Loucy (cell line): ENCODE data around the gene SPRY4.

Experiments used
- H2AFZ ChIP-seq: fragments of 200-600 bp; sonication (generic); 2 replicates; pipeline ENCODE4 v1.6.0; 2016; ENCODE audit warnings: antibody characterized with exemption, mild to moderate bottlenecking, low read length, moderate library complexity
- H3F3A ChIP-seq: fragments of 200-600 bp; 2 replicates; pipeline ENCODE4 v1.6.0; 2016; ENCODE audit warnings: antibody characterized with exemption, low read depth, mild to moderate bottlenecking
- H3K27me3 ChIP-seq: fragments of 200-600 bp; sonication (generic); 2 replicates; pipeline ENCODE4 v1.6.1; 2014; ENCODE audit warnings: low read length, mild to moderate bottlenecking; ENCODE audit not compliant: insufficient read depth, poor library complexity, severe bottlenecking
- H3K36me3 ChIP-seq: fragments of 200-600 bp; sonication (generic); 2 replicates; pipeline ENCODE4 v1.6.1; 2016; ENCODE audit warnings: low read length; ENCODE audit not compliant: insufficient read depth
- H3K4me1 ChIP-seq: fragments of 200-600 bp; sonication (generic); 2 replicates; pipeline ENCODE4 v1.5.1; 2014; ENCODE audit warnings: low read length, mild to moderate bottlenecking; ENCODE audit not compliant: insufficient read depth, poor library complexity, severe bottlenecking
- H3K4me2 ChIP-seq: fragments of 200-600 bp; sonication (generic); 2 replicates; pipeline ENCODE4 v1.6.0; 2014; ENCODE audit warnings: antibody characterized with exemption, low read length, low read depth, mild to moderate bottlenecking; ENCODE audit not compliant: poor library complexity, severe bottlenecking
- H3K4me3 ChIP-seq: fragments of 200-600 bp; sonication (generic); 2 replicates; pipeline ENCODE4 v1.5.1; 2014; ENCODE audit warnings: low read length, mild to moderate bottlenecking, mixed read lengths; ENCODE audit not compliant: poor library complexity, severe bottlenecking
- H3K79me2 ChIP-seq: fragments of 200-600 bp; sonication (generic); 2 replicates; pipeline ENCODE4 v1.6.1; 2014; ENCODE audit warnings: low read length; ENCODE audit not compliant: insufficient read depth
- H3K9ac ChIP-seq: fragments of 200-600 bp; sonication (generic); 2 replicates; pipeline ENCODE4 v1.6.0; 2014; ENCODE audit warnings: mild to moderate bottlenecking, low read depth, low read length, moderate library complexity; ENCODE audit not compliant: poor library complexity, severe bottlenecking
- H3K9me2 ChIP-seq: fragments of 200-600 bp; sonication (generic); replicated peaks from 2 replicates; pipeline ENCODE4 v1.6.1; 2016; ENCODE audit warnings: low read depth, low read length, mixed read lengths
- H3K9me3 ChIP-seq: fragments of 200-600 bp; sonication (generic); 2 replicates; pipeline ENCODE4 v1.6.1; 2014; ENCODE audit warnings: mild to moderate bottlenecking, antibody characterized with exemption, low read length, low read depth; ENCODE audit not compliant: insufficient read depth
- H4K20me1 ChIP-seq: fragments of 200-600 bp; sonication (generic); 2 replicates; pipeline ENCODE4 v1.6.0; 2014; ENCODE audit warnings: antibody characterized with exemption, low read length, mild to moderate bottlenecking; ENCODE audit not compliant: insufficient read depth, poor library complexity, severe bottlenecking
- EZH2phosphoT487 ChIP-seq: fragments of 200-600 bp; IDR thresholded peaks from 2 replicates; pipeline ENCODE4 v1.6.1; 2018; ENCODE audit warnings: antibody characterized with exemption, mild to moderate bottlenecking, moderate library complexity, borderline replicate concordance
- TF ChIP-seq, protein P1 (sequence below): fragments of 200-600 bp; sonication (generic); conservative IDR thresholded peaks from 2 replicates; pipeline ENCODE4 v1.5.1; 2014; ENCODE audit warnings: mild to moderate bottlenecking, antibody characterized with exemption, low read length

SPRY4 gene, protein sequence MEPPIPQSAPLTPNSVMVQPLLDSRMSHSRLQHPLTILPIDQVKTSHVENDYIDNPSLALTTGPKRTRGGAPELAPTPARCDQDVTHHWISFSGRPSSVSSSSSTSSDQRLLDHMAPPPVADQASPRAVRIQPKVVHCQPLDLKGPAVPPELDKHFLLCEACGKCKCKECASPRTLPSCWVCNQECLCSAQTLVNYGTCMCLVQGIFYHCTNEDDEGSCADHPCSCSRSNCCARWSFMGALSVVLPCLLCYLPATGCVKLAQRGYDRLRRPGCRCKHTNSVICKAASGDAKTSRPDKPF

GRCh38 chr5:142324871-142325724 lies at the start of gene SPRY4:
Gene SPRY4, minus strand, starts transcription at chr5:142325021. Its CDS starts 9,913 bp downstream, at chr5:142315108.
- peaks cover 56% of the 10 kb centered on the region for H3K27me3 ChIP-seq
- H3K79me2 ChIP-seq: no peaks in the 10 kb centered on the region
- no peak within 1 kb of the TSS for H3K9ac ChIP-seq
- peaks cover 10% of the 10 kb centered on the region for H3K4me1 ChIP-seq
- no peaks in the 10 kb centered on the region for H3K9me3 ChIP-seq
- no peaks in the 10 kb centered on the region for H3K36me3 ChIP-seq
- H3K4me2 ChIP-seq: peak within 1 kb of the TSS; percentile 63
- peak within 1 kb of the TSS; percentile 28 for H3K4me3 ChIP-seq
- no peaks in the 10 kb centered on the region for H3F3A ChIP-seq
- TF ChIP-seq, protein P1, sequence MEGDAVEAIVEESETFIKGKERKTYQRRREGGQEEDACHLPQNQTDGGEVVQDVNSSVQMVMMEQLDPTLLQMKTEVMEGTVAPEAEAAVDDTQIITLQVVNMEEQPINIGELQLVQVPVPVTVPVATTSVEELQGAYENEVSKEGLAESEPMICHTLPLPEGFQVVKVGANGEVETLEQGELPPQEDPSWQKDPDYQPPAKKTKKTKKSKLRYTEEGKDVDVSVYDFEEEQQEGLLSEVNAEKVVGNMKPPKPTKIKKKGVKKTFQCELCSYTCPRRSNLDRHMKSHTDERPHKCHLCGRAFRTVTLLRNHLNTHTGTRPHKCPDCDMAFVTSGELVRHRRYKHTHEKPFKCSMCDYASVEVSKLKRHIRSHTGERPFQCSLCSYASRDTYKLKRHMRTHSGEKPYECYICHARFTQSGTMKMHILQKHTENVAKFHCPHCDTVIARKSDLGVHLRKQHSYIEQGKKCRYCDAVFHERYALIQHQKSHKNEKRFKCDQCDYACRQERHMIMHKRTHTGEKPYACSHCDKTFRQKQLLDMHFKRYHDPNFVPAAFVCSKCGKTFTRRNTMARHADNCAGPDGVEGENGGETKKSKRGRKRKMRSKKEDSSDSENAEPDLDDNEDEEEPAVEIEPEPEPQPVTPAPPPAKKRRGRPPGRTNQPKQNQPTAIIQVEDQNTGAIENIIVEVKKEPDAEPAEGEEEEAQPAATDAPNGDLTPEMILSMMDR: no peak
- TF ChIP-seq EZH2phosphoT487: no peak
- H2AFZ ChIP-seq: no peak within 1 kb of the TSS
- no peaks in the 10 kb centered on the region for H3K9me2 ChIP-seq
- no peaks in the 10 kb centered on the region for H4K20me1 ChIP-seq

DNA sequence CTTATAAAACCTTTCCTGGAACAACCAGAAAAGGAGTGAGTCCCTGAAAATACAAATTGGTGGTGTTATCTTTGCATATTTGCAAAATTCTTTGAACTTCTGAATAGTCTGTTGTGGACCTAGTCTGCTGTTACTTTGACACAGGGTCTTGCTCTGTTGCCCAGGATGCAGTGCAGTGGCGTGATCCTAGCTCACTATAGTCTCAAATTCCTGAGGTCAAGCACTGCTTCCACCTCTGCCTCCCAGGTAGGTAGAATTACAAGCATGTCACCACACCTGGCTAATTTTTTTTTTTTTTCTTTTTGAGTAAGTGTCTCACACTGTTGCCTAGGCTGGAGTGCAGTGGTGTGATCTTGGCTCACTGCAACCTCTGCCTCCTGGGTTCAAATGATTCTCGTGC lies 43.7 kb upstream of the SPRY4 start:
- Histone ChIP-seq H3K9me3 (no peaks in the 10 kb centered on the region), H3K79me2 (no peaks in the 10 kb centered on the region), H3K4me3 (no peak overlapping the region), H3K36me3 (no peaks in the 10 kb centered on the region), H3K4me1 (no peaks in the 10 kb centered on the region), H2AFZ (no peak overlapping the region), H3K4me2 (no peak overlapping the region), H3K9me2 (no peaks in the 10 kb centered on the region), H3K27me3 (peaks cover 12% of the 10 kb centered on the region), H3F3A (no peaks in the 10 kb centered on the region), H4K20me1 (no peaks in the 10 kb centered on the region), H3K9ac (no peak overlapping the region)
- TF ChIP-seq, protein P1: no peak
- TF ChIP-seq EZH2phosphoT487: no peak

DNA sequence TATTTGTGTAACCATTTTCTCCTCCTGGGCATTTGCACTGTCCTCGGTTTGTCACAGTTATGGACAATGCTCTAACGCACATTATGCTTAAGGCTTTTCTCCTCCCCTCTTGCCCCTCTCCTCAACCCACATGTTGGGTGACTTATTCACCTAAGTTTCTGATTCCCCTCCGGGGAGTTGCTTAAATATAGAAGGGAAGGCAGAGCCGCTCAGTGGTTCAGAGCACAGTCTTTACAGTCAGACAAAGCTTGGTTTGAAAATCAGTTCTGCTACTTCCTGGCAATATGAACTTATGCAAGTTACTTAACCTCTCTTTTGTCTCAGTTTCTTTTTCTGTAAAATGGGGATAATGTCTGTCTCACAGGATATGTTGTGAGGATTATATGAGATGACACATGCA lies 41.2 kb upstream of the SPRY4 start:
- Histone ChIP-seq H3K9me2 (no peaks in the 10 kb centered on the region), H3K27me3 (peaks cover 30% of the 10 kb centered on the region), H2AFZ (no peak overlapping the region), H3F3A (no peaks in the 10 kb centered on the region), H3K9me3 (no peaks in the 10 kb centered on the region), H3K79me2 (no peaks in the 10 kb centered on the region), H3K4me2 (no peak overlapping the region), H4K20me1 (no peaks in the 10 kb centered on the region), H3K36me3 (no peaks in the 10 kb centered on the region), H3K4me1 (no peaks in the 10 kb centered on the region), H3K4me3 (no peak overlapping the region), H3K9ac (no peak overlapping the region)
- TF ChIP-seq EZH2phosphoT487: no peak
- TF ChIP-seq, protein P1: no peak
